ENCODE results near the gene ERICH6B.

The ERICH6B gene

GRCh38 chr13:45496942-45497341 lies 118.6 kb downstream of the ERICH6B start:
- DNase-seq (ENCODE audit: low read depth), result no peak

- no peak for DNase-seq (ENCODE audit: low read depth)
These were observed 123.0 kb downstream of the ERICH6B start for GRCh38 chr13:45492538-45492937.
